PC-3 (cell line): Measurements from ENCODE around the gene IFI44L. TPM values are rescaled to one million over a fixed set of nuclear protein-coding genes. Genes with fewer than 3 reads are reported as not detected.

Source experiments
- ATAC-seq: fragments of 200-7000 bp; cut with Tn5 transposase; 2 replicates; pipeline ENCODE4 v1.9.1; 2020; ENCODE audit warnings: mild to moderate bottlenecking, moderate library complexity
- BruUV-seq: library from RNA; stranded (reverse); fragments of 400-500 nt; replicated peaks from 2 replicates; lab custom pipeline; 2021; lab: Mats Ljungman, UMichigan
- CTCF ChIA-PET: fragments of 300-600 bp; sonication (Branson Sonifier 250); formaldehyde crosslinking; loops from one replicate; lab custom pipeline; 2022; ENCODE audit warnings: antibody characterized with exemption; lab: Charles Lee
- POLR2A ChIA-PET: fragments of 300-600 bp; sonication (Branson Sonifier 250); formaldehyde crosslinking; loops from one replicate; lab custom pipeline; 2022; ENCODE audit warnings: antibody characterized with exemption; ENCODE audit not compliant: unreplicated experiment; lab: Charles Lee
- DNase-seq: peaks from one replicate; pipeline ENCODE4 v3.0.0-alpha.2; 2015
- H2AFZ ChIP-seq: fragments of 300-600 bp; sonication (generic); 2 replicates; pipeline ENCODE4 v1.6.0; 2016; ENCODE audit warnings: antibody characterized with exemption, low read length
- H3F3A ChIP-seq: fragments of 300-600 bp; sonication (generic); one replicate; pipeline ENCODE4 v1.6.0; 2017; ENCODE audit warnings: antibody characterized with exemption, low read length, control low read depth, mild to moderate bottlenecking; ENCODE audit not compliant: unreplicated experiment
- H3K27ac ChIP-seq: fragments of 300-600 bp; sonication (generic); 2 replicates; pipeline ENCODE4 v1.5.1; 2016; ENCODE audit warnings: mild to moderate bottlenecking, low read length
- H3K27me3 ChIP-seq: fragments of 300-600 bp; sonication (generic); 2 replicates; pipeline ENCODE4 v1.6.1; 2016; ENCODE audit warnings: low read length, mixed read lengths
- H3K36me3 ChIP-seq: fragments of 300-600 bp; sonication (generic); 2 replicates; pipeline ENCODE4 v1.6.1; 2016; ENCODE audit warnings: low read depth, mixed run types, low read length, mixed read lengths
- H3K4me1 ChIP-seq: fragments of 300-600 bp; sonication (generic); 2 replicates; pipeline ENCODE4 v1.5.1; 2016; ENCODE audit warnings: low read length; ENCODE audit not compliant: insufficient read depth
- H3K4me2 ChIP-seq: fragments of 300-600 bp; sonication (generic); 2 replicates; pipeline ENCODE4 v1.6.0; 2016; ENCODE audit warnings: low read length
- H3K4me3 ChIP-seq: fragments of 300-600 bp; sonication (generic); 2 replicates; pipeline ENCODE4 v1.5.1; 2016; ENCODE audit warnings: mild to moderate bottlenecking, low read length, mixed read lengths
- H3K79me2 ChIP-seq: fragments of 300-600 bp; sonication (generic); 2 replicates; pipeline ENCODE4 v1.6.1; 2017; ENCODE audit warnings: low read length, mixed read lengths
- H3K9ac ChIP-seq: fragments of 300-600 bp; sonication (generic); 2 replicates; pipeline ENCODE4 v1.6.0; 2016; ENCODE audit warnings: mild to moderate bottlenecking, low read length
- H3K9me2 ChIP-seq: fragments of 300-600 bp; sonication (generic); replicated peaks from 2 replicates; pipeline ENCODE4 v1.6.1; 2016; ENCODE audit warnings: mixed run types, low read length, mixed read lengths
- H3K9me3 ChIP-seq: fragments of 300-600 bp; sonication (generic); 2 replicates; pipeline ENCODE4 v1.6.1; 2016; ENCODE audit warnings: low read length, mixed read lengths
- H4K20me1 ChIP-seq: fragments of 300-600 bp; sonication (generic); 2 replicates; pipeline ENCODE4 v1.6.1; 2016; ENCODE audit warnings: low read length, mixed read lengths
- EZH2 ChIP-seq: fragments of 300-600 bp; sonication (generic); IDR thresholded peaks from one replicate; pipeline ENCODE4 v1.6.1; 2017; ENCODE audit warnings: antibody characterized with exemption, mild to moderate bottlenecking, low read length; ENCODE audit not compliant: unreplicated experiment
- EZH2phosphoT487 ChIP-seq: fragments of 300-600 bp; sonication (generic); IDR thresholded peaks from 2 replicates; pipeline ENCODE4 v1.6.1; 2018; ENCODE audit warnings: mild to moderate bottlenecking, antibody characterized with exemption, low read length, borderline replicate concordance
- intact Hi-C: fragments of 100-400 bp; cut with micrococcal nuclease; formaldehyde crosslinking; loops from 2 replicates; pipeline ENCODE4 v1.9.0; 2023
- total RNA-seq: library from RNA; depleted of rRNA; stranded (reverse); fragments of >200 nt; gene quantifications from 2 replicates; pipeline ENCODE4 v1.2.3, GENCODE V29; 2014
- TF ChIP-seq, protein P1 (sequence below): fragments of 300-600 bp; sonication (generic); conservative IDR thresholded peaks from 2 replicates; pipeline ENCODE4 v1.5.1; 2017; ENCODE audit warnings: antibody characterized with exemption, low read depth, mild to moderate bottlenecking, low read length

IFI44L gene
- total RNA-seq, 1 experiment from 2014 or later = 5.5 TPM

DNA sequence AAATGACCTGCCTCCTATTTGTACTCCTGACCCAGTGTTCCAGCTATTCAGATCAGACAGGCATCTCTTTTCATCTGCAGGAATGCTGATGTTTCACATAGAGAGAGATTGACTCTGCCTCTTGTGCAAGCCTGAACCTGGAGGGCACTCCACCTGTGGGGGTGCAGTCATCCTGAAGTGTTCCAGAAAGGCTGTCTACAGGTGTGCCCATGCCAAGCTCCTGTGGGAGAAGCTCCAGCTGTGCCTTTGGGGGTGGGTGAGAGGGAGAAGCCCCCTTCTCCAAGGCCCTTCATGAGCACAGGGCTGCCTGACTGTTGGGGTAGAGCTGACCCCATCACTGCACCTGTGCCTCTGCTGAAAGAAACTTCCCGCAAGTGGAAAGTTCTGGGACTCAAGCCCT, 52.2 kb downstream of the IFI44L start:
- H4K20me1 ChIP-seq = no peaks in the 10 kb centered on the region
- POLR2A ChIA-PET = interaction anchor here (0.5 kb wide), 1 partner anchor 14 kb away, joined by 3 read pairs; no protein-coding TSS in a partner anchor
- no peak overlapping the region for H3K27ac ChIP-seq
- H3K4me2 ChIP-seq = no peak overlapping the region
- intact Hi-C loops = no loop called here
- ATAC-seq = no peak
- no peak for DNase-seq
- no peak overlapping the region for H3K4me3 ChIP-seq
- no peaks in the 10 kb centered on the region for H3K4me1 ChIP-seq
- H3K9ac ChIP-seq = no peak overlapping the region
- no peaks in the 10 kb centered on the region for H3K79me2 ChIP-seq
- H3F3A ChIP-seq = no peaks in the 10 kb centered on the region
- no TSS peak for BruUV-seq
- TF ChIP-seq, protein P1, sequence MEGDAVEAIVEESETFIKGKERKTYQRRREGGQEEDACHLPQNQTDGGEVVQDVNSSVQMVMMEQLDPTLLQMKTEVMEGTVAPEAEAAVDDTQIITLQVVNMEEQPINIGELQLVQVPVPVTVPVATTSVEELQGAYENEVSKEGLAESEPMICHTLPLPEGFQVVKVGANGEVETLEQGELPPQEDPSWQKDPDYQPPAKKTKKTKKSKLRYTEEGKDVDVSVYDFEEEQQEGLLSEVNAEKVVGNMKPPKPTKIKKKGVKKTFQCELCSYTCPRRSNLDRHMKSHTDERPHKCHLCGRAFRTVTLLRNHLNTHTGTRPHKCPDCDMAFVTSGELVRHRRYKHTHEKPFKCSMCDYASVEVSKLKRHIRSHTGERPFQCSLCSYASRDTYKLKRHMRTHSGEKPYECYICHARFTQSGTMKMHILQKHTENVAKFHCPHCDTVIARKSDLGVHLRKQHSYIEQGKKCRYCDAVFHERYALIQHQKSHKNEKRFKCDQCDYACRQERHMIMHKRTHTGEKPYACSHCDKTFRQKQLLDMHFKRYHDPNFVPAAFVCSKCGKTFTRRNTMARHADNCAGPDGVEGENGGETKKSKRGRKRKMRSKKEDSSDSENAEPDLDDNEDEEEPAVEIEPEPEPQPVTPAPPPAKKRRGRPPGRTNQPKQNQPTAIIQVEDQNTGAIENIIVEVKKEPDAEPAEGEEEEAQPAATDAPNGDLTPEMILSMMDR = no peak
- TF ChIP-seq EZH2phosphoT487 (no peak), EZH2 (no peak)
- CTCF ChIA-PET = interaction anchor here (0.6 kb wide), 1 partner anchor 1129 kb away, joined by 4 read pairs; no protein-coding TSS in a partner anchor
- no peaks in the 10 kb centered on the region for H3K9me3 ChIP-seq
- H3K36me3 ChIP-seq = no peaks in the 10 kb centered on the region
- H2AFZ ChIP-seq = no peak overlapping the region
- no peaks in the 10 kb centered on the region for H3K27me3 ChIP-seq
- H3K9me2 ChIP-seq = no peaks in the 10 kb centered on the region

DNA sequence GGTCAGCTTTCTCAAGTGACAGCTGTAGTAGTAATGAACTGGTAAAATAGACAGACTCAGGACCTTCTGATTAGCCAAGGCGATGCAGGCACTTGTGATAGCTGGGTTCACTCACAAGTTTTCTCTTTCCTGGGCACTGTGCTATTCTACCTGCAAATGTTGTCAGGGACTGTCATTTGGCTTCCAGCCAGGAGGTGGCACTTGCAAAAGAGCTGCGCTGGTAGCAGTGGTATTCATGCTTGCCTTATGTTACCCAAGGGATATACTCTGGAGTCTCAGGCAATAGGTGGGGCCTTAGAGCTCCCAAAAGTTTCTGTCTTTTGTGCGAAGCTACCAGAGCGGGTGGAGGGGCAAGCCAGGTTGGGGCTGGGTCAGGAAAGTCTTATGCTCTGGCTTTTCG, 52.9 kb downstream of the IFI44L start:
- no peaks in the 10 kb centered on the region for H3K36me3 ChIP-seq
- ChIA-PET POLR2A (interaction anchor here (0.5 kb wide), 1 partner anchor 14 kb away, joined by 3 read pairs; no protein-coding TSS in a partner anchor), CTCF (no interaction called here)
- H3K27me3 ChIP-seq = no peaks in the 10 kb centered on the region
- no peaks in the 10 kb centered on the region for H4K20me1 ChIP-seq
- no peak for TF ChIP-seq EZH2
- TF ChIP-seq, protein P1 = no peak
- no peak for TF ChIP-seq EZH2phosphoT487
- no peaks in the 10 kb centered on the region for H3K79me2 ChIP-seq
- no peaks in the 10 kb centered on the region for H3K4me1 ChIP-seq
- no peaks in the 10 kb centered on the region for H3F3A ChIP-seq
- no TSS peak for BruUV-seq
- no peak for ATAC-seq
- DNase-seq = no peak
- no peak overlapping the region for H3K9ac ChIP-seq
- no peaks in the 10 kb centered on the region for H3K9me2 ChIP-seq
- H2AFZ ChIP-seq = no peak overlapping the region
- H3K9me3 ChIP-seq = no peaks in the 10 kb centered on the region
- H3K4me2 ChIP-seq = no peak overlapping the region
- H3K27ac ChIP-seq = no peak overlapping the region
- no peak overlapping the region for H3K4me3 ChIP-seq
- intact Hi-C loops = no loop called here

DNA sequence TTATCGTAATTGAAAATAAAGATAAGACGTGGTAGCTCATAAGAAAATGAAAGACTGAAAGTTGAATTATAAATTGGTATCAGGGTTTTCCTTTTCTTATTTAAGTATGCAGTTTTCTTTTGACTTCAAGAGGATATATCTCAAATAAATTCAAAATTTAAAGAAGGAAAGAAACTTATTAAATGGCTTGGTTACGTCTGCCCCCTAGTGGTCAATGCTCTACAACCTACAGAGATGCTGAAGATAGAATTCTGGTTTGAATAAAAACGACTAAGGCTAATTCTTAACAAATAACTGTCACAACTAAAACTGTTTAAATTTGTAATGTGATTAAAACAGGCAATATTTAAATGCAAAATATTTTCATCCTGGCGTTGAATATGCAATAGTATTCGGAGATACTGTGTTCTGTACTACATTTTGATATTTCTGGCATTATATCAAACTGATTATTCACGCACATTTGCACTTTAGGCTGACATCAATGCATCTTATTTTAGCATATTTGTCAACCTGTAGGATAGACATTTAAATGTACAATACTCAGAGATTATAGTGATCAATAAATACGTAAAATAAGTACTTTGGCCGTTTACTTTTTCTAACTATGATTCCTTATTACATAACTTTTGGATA, 56.2 kb downstream of the IFI44L start:
- no peaks in the 10 kb centered on the region for H3K79me2 ChIP-seq
- CTCF ChIA-PET = interaction anchor here (1.0 kb wide), 1 partner anchor 59 kb away, joined by 5 read pairs; no protein-coding TSS in a partner anchor
- no peak overlapping the region for H2AFZ ChIP-seq
- DNase-seq (peak; percentile 81), ATAC-seq (peak; percentile 74)
- no TSS peak for BruUV-seq
- H3K36me3 ChIP-seq = no peaks in the 10 kb centered on the region
- no peak overlapping the region for H3K27ac ChIP-seq
- POLR2A ChIA-PET = no interaction called here
- H3K4me1 ChIP-seq = no peaks in the 10 kb centered on the region
- no peaks in the 10 kb centered on the region for H3F3A ChIP-seq
- H4K20me1 ChIP-seq = no peaks in the 10 kb centered on the region
- H3K9me2 ChIP-seq = no peaks in the 10 kb centered on the region
- no peak overlapping the region for H3K9ac ChIP-seq
- no peak for TF ChIP-seq EZH2
- TF ChIP-seq, protein P1 = peak; percentile 92
- H3K4me2 ChIP-seq = no peak overlapping the region
- intact Hi-C loops = loop anchor here (1.0 to 5.0 kb wide), 3 partner anchors 59 to 546 kb away; no protein-coding TSS in a partner anchor
- no peaks in the 10 kb centered on the region for H3K9me3 ChIP-seq
- H3K27me3 ChIP-seq = no peaks in the 10 kb centered on the region
- no peak overlapping the region for H3K4me3 ChIP-seq
